Measurements from ENCODE around the gene STARD6. TPM values are rescaled to one million over a fixed set of nuclear protein-coding genes. Genes with fewer than 3 reads are reported as not detected.

The STARD6 gene
- total RNA-seq, 2 donors from 2014 or later: not detected

GRCh38 chr18:54382733-54383252 lies 25.1 kb upstream of the STARD6 start:
- H3K36me3 ChIP-seq: no peaks in the 10 kb centered on the region
- no peak for TF ChIP-seq CTCF (IDR thresholded peaks at IDR 0.05)
- H3K9me3 ChIP-seq: no peaks in the 10 kb centered on the region
- H3K27me3 ChIP-seq: no peaks in the 10 kb centered on the region
- no peak overlapping the region for H3K9ac ChIP-seq (ENCODE audit: low read depth in 2 of 2, low read length in 2 of 2)
- H3K27ac ChIP-seq: no peak overlapping the region
- H3K4me1 ChIP-seq: no peaks in the 10 kb centered on the region
- no peak overlapping the region for H3K4me3 ChIP-seq
- DNase-seq: no peak
- intact Hi-C loops (cut with DNase I): no loop called here

- no peak for DNase-seq
- no peak overlapping the region for H3K4me3 ChIP-seq
- H3K27ac ChIP-seq: no peak overlapping the region
- no peaks in the 10 kb centered on the region for H3K36me3 ChIP-seq
- no peaks in the 10 kb centered on the region for H3K9me3 ChIP-seq
- H3K4me1 ChIP-seq: no peaks in the 10 kb centered on the region
- no peak for TF ChIP-seq CTCF (IDR thresholded peaks at IDR 0.05)
- intact Hi-C loops (cut with DNase I): no loop called here
- no peak overlapping the region for H3K9ac ChIP-seq (ENCODE audit: low read depth in 2 of 2, low read length in 2 of 2)
- no peaks in the 10 kb centered on the region for H3K27me3 ChIP-seq
These were observed 24.4 kb upstream of the STARD6 start for GRCh38 chr18:54382076-54382475.

- TF ChIP-seq CTCF (IDR thresholded peaks at IDR 0.05): no peak
- Histone ChIP-seq H3K27ac (no peak overlapping the region), H3K4me1 (no peaks in the 10 kb centered on the region), H3K9ac (ENCODE audit: low read depth in 2 of 2, low read length in 2 of 2) (no peak overlapping the region), H3K4me3 (no peak overlapping the region), H3K9me3 (no peaks in the 10 kb centered on the region), H3K27me3 (no peaks in the 10 kb centered on the region), H3K36me3 (no peaks in the 10 kb centered on the region)
- intact Hi-C loops (cut with DNase I): no loop called here
- DNase-seq: no peak
These were observed 24.0 kb upstream of the STARD6 start for GRCh38 chr18:54381640-54382039.

GRCh38 chr18:54378057-54378456 lies 20.4 kb upstream of the STARD6 start:
- intact Hi-C loops (cut with DNase I): no loop called here
- no peak overlapping the region for H3K27ac ChIP-seq
- no peak for TF ChIP-seq CTCF (IDR thresholded peaks at IDR 0.05)
- no peaks in the 10 kb centered on the region for H3K36me3 ChIP-seq
- H3K27me3 ChIP-seq: no peaks in the 10 kb centered on the region
- no peak for DNase-seq
- no peaks in the 10 kb centered on the region for H3K4me1 ChIP-seq
- no peak overlapping the region for H3K9ac ChIP-seq (ENCODE audit: low read depth in 2 of 2, low read length in 2 of 2)
- no peaks in the 10 kb centered on the region for H3K9me3 ChIP-seq
- H3K4me3 ChIP-seq: no peak overlapping the region

GRCh38 chr18:54360406-54360805 lies 2.7 kb upstream of the STARD6 start:
- Histone ChIP-seq H3K4me3 (no peak overlapping the region), H3K36me3 (no peaks in the 10 kb centered on the region), H3K27me3 (no peaks in the 10 kb centered on the region), H3K9ac (ENCODE audit: low read depth in 2 of 2, low read length in 2 of 2) (no peak overlapping the region), H3K27ac (no peak overlapping the region), H3K4me1 (no peaks in the 10 kb centered on the region), H3K9me3 (no peaks in the 10 kb centered on the region)
- no peak for DNase-seq
- intact Hi-C loops (cut with DNase I): no loop called here
- no peak for TF ChIP-seq CTCF (IDR thresholded peaks at IDR 0.05)
